ENCODE measurements around the gene ALDH18A1.
A peak's percentile ranks its signal among the peaks of the same experiment; 100 is the strongest.
"Not testable (repeated sequence)": the region's sequence is repeated elsewhere in the genome, so short reads cannot be mapped to it uniquely, and the experiment has no call there.

The ALDH18A1 gene

GRCh38 chr10:95656291-95657164 lies at the start of gene ALDH18A1:
Gene ALDH18A1 (minus strand): TSS chr10:95656711. CDS start chr10:95653377, 3,334 bp downstream.
- no peak for DNase-seq

DNA sequence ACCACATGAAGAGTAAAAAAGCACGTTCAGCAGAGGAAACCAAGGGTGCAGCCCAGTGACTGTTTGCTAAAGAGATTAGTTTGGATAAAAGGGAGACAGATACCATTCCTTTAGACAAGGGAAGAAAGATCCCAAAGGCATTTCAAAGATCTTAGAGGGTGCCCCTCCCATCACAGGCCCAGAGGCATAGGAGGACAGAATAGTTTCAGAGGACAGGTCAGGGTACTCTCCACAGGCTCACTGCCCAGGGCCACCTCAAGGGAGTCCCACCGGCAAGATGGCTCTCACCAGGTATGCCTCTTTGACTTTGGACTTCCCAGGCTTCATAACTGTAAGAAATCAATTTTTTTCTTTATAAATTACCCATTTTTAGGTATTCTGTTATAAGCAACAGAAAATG lies 41.9 kb upstream of the ALDH18A1 start:
- DNase-seq, result no peak

DNA sequence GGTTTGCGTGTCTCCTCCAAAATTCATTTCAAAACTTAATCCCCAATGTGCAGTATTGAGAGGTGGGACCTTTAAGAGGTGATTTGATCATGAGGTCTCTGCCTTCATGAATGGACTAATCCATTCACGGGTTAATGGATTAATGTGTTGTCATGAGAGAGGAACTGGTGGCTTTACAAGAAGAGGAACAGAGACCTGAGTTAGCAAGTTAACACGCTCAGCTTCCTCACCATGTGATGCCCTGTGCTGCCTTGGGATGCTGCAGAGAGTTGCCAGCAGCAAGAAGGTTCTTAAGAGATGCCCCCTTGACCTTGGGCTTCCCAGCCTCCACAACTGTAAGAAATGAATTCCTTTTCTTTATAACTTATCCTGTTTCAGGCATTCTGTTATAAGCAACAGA lies 40.9 kb upstream of the ALDH18A1 start:
- no peak for DNase-seq

DNA sequence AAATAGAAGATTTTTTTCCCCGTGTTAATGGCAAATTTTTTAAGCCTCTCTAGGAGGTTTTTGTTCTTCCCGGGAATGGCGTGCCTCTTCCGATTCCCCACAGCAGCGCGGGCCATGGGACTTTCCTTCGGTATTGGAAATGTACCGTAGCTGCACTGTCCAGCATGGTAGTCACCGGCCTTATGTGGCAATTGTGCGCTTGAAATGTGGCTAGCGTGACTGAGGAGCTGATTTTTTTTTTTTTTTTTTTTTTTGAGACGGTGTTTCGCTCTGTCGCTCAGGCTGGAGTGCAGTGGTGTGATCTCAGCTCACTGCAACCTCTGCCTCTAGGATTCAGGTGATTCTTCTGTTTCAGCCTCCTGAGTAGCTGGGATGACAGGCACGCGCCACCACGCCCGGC lies 38.2 kb upstream of the ALDH18A1 start:
- DNase-seq, result no peak

- DNase-seq, result peak; percentile 50
Observed at GRCh38 chr10:95693668-95694534, 37.4 kb upstream of the ALDH18A1 start, which contains the start of gene TCTN3. Gene TCTN3 (minus strand): TSS chr10:95693927. CDS start chr10:95693899, 28 bp downstream.

GRCh38 chr10:95693071-95693667 lies 36.7 kb upstream of the ALDH18A1 start:
- DNase-seq, result no peak

DNA sequence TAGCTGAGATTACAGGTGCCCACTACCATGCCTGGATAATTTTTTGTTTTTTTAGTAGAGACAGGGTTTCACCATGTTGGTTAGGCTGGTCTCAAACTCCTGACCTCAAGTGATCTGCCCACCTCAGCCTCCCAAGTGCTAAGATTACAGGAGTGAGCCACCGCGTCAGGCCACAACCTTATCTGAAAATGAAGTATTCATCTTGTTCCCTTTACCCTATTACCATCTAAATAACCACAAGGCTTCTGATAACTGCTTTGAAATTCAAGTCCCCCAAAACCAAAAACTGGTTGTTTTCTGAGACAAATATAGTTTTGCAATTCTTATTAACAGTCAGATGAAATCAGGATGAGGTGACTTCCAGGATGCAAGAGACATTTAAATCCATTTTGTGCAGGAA lies 34.8 kb upstream of the ALDH18A1 start:
- no peak for DNase-seq

GRCh38 chr10:95688648-95689047 lies 32.1 kb upstream of the ALDH18A1 start:
- DNase-seq, result no peak

GRCh38 chr10:95683966-95684365 lies 27.5 kb upstream of the ALDH18A1 start:
- DNase-seq, result no peak

DNA sequence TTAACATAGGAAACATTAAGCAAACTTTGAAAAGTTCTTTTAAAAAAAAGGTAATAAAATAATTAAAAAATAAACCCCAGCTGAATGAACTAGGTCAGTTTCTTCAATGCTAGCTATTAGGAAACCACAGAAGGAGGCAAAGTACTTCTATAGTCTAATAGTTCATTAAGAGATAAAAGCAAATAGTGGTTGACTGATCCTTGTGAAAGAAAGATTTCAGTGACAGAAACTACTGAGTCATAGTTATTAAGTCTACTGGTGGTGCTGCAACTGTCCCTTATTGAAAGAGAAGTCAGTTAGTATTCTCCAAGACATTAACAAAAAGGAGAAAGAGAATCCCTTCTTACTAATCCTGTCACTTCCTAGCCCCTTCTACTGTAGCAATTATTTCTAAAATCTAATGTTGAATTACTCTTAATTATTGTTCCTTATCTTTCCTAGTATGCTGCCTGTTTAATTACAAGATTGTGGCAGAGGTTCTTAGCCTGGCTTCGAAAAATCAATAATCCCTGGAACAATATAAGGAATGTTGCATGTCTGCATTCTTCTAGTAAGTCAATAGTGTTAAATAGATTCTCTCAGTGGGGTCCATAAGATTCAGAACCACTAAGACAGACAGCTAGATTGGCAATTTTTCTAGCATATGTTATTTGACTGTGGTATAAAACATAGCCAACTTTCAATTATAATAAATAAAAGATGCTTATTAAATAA lies 19.0 kb upstream of the ALDH18A1 start:
- no peak for DNase-seq

GRCh38 chr10:95674643-95675042 lies 18.1 kb upstream of the ALDH18A1 start:
- DNase-seq, result no peak

- DNase-seq, result not testable (repeated sequence)
Observed at GRCh38 chr10:95672641-95673040, 16.1 kb upstream of the ALDH18A1 start.

GRCh38 chr10:95664543-95664942 lies 8.0 kb upstream of the ALDH18A1 start:
- no peak for DNase-seq

DNA sequence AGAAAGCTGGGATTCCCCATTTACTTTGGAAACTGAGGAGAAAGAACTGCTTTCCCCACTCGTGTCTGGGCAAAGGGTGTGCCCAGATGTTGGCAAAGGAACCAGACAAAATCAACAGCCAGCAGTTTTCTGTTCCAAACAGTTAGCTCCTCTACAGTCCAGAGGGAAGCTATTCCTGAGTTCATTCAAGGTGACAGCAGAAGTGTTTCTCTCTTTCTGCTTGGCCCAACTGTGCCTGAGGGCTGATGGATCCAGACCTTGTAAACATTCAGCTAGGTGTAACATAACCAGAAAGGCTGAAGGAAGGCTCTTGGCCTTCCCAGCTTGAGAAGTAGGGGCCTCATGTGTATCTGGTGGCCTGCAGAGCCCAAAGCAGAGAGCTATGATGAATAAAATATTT lies 7.0 kb upstream of the ALDH18A1 start:
- no peak for DNase-seq

GRCh38 chr10:95661818-95662217 lies 5.3 kb upstream of the ALDH18A1 start:
- DNase-seq, result no peak

GRCh38 chr10:95660283-95660682 lies 3.8 kb upstream of the ALDH18A1 start:
- no peak for DNase-seq

DNA sequence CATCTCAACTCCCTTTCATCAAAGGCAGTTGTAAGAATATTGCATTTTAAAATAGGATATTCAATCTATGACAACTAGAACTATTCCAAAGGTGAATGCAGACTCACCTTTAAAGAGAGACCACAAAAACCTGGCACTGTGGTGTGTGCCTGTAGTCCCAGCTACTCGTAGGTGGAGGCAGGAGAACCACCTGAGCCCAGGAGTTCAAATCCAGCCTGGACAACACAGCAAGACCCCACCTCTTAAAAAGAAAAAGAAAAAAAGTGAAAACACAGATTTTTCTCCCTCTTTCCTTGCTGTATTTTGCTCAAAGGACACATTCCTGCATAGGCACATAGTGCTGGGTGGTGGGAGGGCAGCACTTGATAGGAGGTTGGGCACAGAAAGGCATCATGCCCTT lies 739 bp upstream of the ALDH18A1 start:
- no peak for DNase-seq

DNA sequence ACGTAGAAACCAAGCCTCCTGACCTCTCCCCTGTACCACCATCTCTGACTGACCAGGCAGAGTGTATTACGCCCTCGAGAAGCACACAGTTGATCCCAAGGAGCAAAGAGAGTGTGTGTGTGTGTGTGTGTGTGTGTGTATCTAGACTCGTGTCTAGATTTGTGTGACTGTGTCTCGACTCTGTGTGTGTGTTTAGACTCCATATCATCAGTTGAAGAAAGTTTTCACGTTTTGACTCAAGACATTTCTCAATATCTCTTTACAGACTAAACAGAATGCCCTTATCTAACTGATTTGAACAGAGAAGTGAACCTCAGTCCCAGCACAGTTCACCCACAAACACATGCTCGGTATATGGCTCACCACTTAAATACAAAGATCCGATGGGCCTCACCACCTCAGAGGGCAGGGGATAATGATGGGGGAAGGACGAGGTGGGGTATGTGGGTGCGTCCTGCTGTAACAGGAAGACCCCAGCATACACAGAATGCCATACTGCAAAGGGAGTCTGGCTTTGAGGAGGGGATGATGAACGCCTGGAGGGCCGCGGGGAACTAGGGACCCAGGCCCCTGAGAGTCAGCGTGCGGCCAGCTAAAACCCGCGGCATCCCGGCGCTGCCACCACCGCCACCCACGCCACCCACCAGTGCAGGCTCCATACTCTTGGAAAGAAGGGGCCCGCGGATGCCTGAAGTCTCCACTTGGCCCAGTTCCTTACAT lies 780 bp downstream of the ALDH18A1 start:
- no peak for DNase-seq

DNA sequence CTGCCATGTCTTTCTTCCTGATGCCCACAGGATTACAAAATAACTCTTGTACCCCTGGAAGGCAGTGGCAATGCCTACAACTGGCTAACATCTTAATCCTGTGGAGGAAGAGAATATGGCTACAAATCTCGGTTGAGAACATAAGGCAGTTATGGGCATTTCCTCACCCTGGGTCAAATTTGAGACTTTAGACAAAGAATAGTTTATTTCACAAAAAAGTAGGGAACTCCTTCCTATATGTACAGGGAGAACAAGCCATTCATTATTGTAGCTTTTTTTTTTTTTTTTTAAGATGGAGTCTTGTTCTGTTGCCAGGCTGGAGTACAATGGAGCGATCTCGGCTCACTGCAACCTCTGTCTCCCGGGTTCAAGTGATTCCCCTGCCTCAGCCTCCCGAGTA lies 2.6 kb downstream of the ALDH18A1 start:
- no peak for DNase-seq

DNA sequence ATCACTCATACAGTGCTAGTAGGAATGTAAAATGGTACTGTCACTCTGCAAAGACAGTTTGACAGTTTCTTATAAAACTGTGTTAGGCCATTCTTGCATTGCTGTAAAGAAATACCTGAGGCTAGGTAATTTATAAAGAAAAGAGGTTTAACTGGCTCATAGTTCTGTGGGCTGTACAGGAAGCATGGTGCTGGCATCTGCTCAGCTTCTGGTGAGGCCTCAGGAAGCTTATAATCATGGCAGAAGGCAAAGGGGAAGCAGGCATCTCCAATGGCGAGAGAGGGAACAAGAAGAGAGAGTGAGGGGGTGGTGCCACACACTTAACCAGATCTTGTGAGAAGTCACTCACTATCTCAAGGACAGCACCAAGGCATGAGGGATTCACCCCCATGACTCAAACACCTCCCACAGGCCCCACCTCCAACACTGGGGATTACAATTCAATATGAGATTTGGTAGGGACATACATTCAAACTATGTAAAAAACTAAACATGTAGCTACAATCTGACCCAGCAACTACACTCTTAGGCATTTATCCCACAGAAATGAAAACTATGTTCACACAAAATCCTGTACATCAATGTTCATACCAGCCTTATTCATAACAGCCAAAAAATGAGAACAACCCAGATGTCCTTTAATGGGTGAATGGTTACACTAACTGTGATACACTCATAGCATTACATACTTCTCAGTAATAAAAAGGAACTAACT lies 5.0 kb downstream of the ALDH18A1 start:
- DNase-seq, result no peak

DNA sequence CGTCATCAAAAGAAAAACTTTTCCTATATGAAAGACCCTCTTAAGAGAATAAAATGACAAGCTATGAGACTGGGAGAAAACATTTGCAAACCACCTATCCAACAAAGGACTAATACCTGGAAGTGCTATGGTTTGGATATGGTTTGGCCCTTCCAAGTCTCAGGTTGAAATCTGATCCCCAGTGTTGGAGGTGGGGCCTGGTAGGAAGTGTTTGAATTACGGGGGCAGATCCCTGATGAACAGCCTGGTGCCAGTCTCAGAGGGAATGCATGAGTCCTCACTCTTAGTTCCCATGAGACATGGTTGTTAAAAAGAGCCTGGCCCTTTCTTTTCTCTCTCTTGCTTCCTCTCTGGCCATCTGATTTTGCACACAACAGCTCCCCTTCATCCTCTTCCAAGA lies 6.3 kb downstream of the ALDH18A1 start:
- no peak for DNase-seq

Data from NCI-H1417 treated with DMSO at 0.1 percent for 48 hours (cell line).